Measurements from ENCODE around the gene SCG2.

The SCG2 gene

DNA sequence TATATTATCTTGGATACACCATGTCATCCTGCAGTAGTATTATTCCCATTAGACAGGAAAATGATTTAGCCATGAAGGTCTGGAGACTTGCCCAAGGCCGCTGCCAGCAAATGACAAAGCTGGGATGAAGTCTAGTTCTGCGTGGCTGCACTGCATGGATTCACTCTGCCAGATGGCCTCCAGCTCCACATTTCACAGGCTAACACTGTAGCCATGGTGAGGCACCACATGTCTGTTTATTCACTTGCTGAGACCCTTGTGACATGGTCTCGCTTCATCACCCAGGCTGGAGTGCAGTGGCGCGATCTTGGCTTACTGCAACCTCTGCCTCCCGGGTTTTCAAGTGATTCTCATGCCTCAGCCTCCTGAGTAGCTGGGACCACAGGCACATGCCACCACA, 31.5 kb upstream of the SCG2 start:
- Histone ChIP-seq H3K9ac (ENCODE audit: low read length) (no peak overlapping the region), H3K36me3 (ENCODE audit: control insufficient read depth, insufficient read depth, low read length, severe bottlenecking) (no peaks in the 10 kb centered on the region), H3K4me3 (ENCODE audit: low read length) (no peak overlapping the region), H3K9me3 (ENCODE audit: control insufficient read depth, low read length) (peaks cover 1% of the 10 kb centered on the region), H3K4me1 (ENCODE audit: control insufficient read depth, insufficient read depth, low read length) (no peaks in the 10 kb centered on the region), H3K27me3 (replicated peaks; ENCODE audit: control insufficient read depth, insufficient read depth, low read length) (no peaks in the 10 kb centered on the region)
- DNase-seq (ENCODE audit: low read depth): no peak

DNA sequence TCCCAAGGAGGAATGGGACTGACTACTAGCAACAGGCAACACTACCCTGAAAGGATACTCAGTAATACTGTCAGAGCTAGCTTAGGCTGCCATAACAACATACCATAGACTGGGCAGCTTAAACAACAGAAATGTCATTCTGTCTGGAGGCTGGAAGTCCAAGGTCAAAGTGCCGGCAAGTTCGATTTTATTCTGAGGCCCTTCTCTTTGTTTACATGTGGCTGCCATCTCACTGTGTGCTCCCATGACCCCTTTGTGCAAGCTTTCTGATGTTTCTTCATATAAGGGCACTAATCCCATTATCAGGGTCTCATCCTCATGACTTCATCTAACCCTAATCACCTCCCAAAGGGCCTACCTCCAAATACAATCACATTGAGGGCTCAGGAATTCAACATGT, 30.7 kb upstream of the SCG2 start:
- Histone ChIP-seq H3K4me1 (ENCODE audit: control insufficient read depth, insufficient read depth, low read length) (no peaks in the 10 kb centered on the region), H3K36me3 (ENCODE audit: control insufficient read depth, insufficient read depth, low read length, severe bottlenecking) (no peaks in the 10 kb centered on the region)

GRCh38 chr2:223626716-223627115, 24.6 kb upstream of the SCG2 start:
- Histone ChIP-seq H3K4me1 (ENCODE audit: control insufficient read depth, insufficient read depth, low read length) (no peaks in the 10 kb centered on the region), H3K9me3 (ENCODE audit: control insufficient read depth, low read length) (no peaks in the 10 kb centered on the region), H3K27me3 (replicated peaks; ENCODE audit: control insufficient read depth, insufficient read depth, low read length) (no peaks in the 10 kb centered on the region), H3K4me3 (ENCODE audit: low read length) (no peak overlapping the region), H3K36me3 (ENCODE audit: control insufficient read depth, insufficient read depth, low read length, severe bottlenecking) (no peaks in the 10 kb centered on the region), H3K9ac (ENCODE audit: low read length) (no peak overlapping the region)
- DNase-seq (ENCODE audit: low read depth): peak; percentile 45

More for the DNA sequence above, 30.7 kb upstream of the SCG2 start:
- Histone ChIP-seq H3K9me3 (ENCODE audit: control insufficient read depth, low read length) (no peaks in the 10 kb centered on the region), H3K9ac (ENCODE audit: low read length) (no peak overlapping the region), H3K4me3 (ENCODE audit: low read length) (no peak overlapping the region), H3K27me3 (replicated peaks; ENCODE audit: control insufficient read depth, insufficient read depth, low read length) (no peaks in the 10 kb centered on the region)
- no peak for DNase-seq (ENCODE audit: low read depth)

- H3K4me1 ChIP-seq (ENCODE audit: control insufficient read depth, insufficient read depth, low read length): no peaks in the 10 kb centered on the region
- no peak for DNase-seq (ENCODE audit: low read depth)
- H3K36me3 ChIP-seq (ENCODE audit: control insufficient read depth, insufficient read depth, low read length, severe bottlenecking): no peaks in the 10 kb centered on the region
- H3K9me3 ChIP-seq (ENCODE audit: control insufficient read depth, low read length): no peaks in the 10 kb centered on the region
- no peaks in the 10 kb centered on the region for H3K27me3 ChIP-seq (replicated peaks; ENCODE audit: control insufficient read depth, insufficient read depth, low read length)
- no peak overlapping the region for H3K9ac ChIP-seq (ENCODE audit: low read length)
- no peak overlapping the region for H3K4me3 ChIP-seq (ENCODE audit: low read length)
These were observed 23.5 kb upstream of the SCG2 start for GRCh38 chr2:223625652-223626051.

GRCh38 chr2:223621901-223622300, 19.7 kb upstream of the SCG2 start:
- no peak overlapping the region for H3K9ac ChIP-seq (ENCODE audit: low read length)
- H3K9me3 ChIP-seq (ENCODE audit: control insufficient read depth, low read length): no peaks in the 10 kb centered on the region
- H3K4me3 ChIP-seq (ENCODE audit: low read length): no peak overlapping the region
- DNase-seq (ENCODE audit: low read depth): no peak
- peaks cover 14% of the 10 kb centered on the region for H3K27me3 ChIP-seq (replicated peaks; ENCODE audit: control insufficient read depth, insufficient read depth, low read length)
- no peaks in the 10 kb centered on the region for H3K36me3 ChIP-seq (ENCODE audit: control insufficient read depth, insufficient read depth, low read length, severe bottlenecking)
- no peaks in the 10 kb centered on the region for H3K4me1 ChIP-seq (ENCODE audit: control insufficient read depth, insufficient read depth, low read length)

DNA sequence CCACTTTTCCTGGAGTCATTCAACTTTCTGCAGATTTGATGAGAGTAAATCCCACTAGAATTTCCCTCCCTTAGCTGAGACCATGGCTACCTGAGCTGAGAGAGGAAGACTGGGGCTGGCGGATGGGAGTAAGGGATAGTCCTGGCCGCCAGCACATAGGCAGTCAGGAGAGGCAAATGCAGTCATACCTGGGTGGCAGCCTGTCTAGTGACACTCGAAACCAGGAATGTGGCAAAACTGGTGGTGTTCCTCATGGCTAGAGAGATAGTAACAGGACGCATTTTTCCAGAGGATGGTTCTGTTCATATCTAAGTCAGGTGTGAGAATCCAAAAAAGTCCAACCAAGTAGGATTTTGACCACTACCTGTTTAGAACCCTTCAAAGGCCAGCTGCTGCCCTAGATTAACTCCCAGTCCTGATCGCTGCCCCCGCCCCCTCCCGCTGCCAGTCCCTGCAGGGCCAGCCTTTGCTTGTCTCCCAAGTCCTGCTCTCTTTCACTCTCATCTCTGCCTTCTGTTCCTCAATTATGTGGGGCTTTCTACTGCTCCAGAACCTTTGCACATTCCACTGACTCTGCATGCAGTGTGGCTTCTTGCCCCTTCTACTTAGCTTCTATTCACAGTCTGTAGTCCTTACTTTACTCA, 17.4 kb upstream of the SCG2 start:
- no peak overlapping the region for H3K9ac ChIP-seq (ENCODE audit: low read length)
- DNase-seq (ENCODE audit: low read depth): no peak
- H3K27me3 ChIP-seq (replicated peaks; ENCODE audit: control insufficient read depth, insufficient read depth, low read length): peaks cover 14% of the 10 kb centered on the region
- no peaks in the 10 kb centered on the region for H3K4me1 ChIP-seq (ENCODE audit: control insufficient read depth, insufficient read depth, low read length)
- H3K9me3 ChIP-seq (ENCODE audit: control insufficient read depth, low read length): no peaks in the 10 kb centered on the region
- no peaks in the 10 kb centered on the region for H3K36me3 ChIP-seq (ENCODE audit: control insufficient read depth, insufficient read depth, low read length, severe bottlenecking)
- no peak overlapping the region for H3K4me3 ChIP-seq (ENCODE audit: low read length)

GRCh38 chr2:223618172-223619035, 16.2 kb upstream of the SCG2 start:
- no peaks in the 10 kb centered on the region for H3K36me3 ChIP-seq (ENCODE audit: control insufficient read depth, insufficient read depth, low read length, severe bottlenecking)

DNA sequence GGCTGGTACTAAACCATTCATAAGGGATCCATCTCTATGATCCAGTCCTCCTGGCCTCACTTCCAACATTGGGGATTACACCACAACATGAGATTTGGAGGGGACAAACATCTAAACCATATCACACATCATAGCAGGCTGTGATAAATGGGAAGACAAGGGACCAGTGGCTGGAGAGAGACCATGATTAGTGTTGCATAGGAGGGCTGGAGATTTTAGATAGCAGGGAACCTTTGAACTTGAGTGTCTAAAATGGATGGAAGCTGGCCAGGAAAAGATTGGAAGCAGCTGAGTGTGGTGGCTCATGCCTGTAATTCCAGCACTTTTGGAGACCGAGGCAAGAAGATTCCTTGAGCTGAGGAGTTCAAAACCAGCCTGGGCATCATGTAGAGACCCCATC, 12.4 kb upstream of the SCG2 start:
- Histone ChIP-seq H3K9ac (ENCODE audit: low read length) (no peak overlapping the region), H3K27me3 (replicated peaks; ENCODE audit: control insufficient read depth, insufficient read depth, low read length) (peaks cover 13% of the 10 kb centered on the region), H3K4me1 (ENCODE audit: control insufficient read depth, insufficient read depth, low read length) (peaks cover 13% of the 10 kb centered on the region), H3K36me3 (ENCODE audit: control insufficient read depth, insufficient read depth, low read length, severe bottlenecking) (no peaks in the 10 kb centered on the region), H3K4me3 (ENCODE audit: low read length) (no peak overlapping the region), H3K9me3 (ENCODE audit: control insufficient read depth, low read length) (no peaks in the 10 kb centered on the region)
- DNase-seq (ENCODE audit: low read depth): no peak

More at GRCh38 chr2:223618172-223619035, 16.2 kb upstream of the SCG2 start:
- no peak for DNase-seq (ENCODE audit: low read depth)
- Histone ChIP-seq H3K27me3 (replicated peaks; ENCODE audit: control insufficient read depth, insufficient read depth, low read length) (peaks cover 14% of the 10 kb centered on the region), H3K4me3 (ENCODE audit: low read length) (no peak overlapping the region), H3K4me1 (ENCODE audit: control insufficient read depth, insufficient read depth, low read length) (peaks cover 4% of the 10 kb centered on the region), H3K9ac (ENCODE audit: low read length) (no peak overlapping the region), H3K9me3 (ENCODE audit: control insufficient read depth, low read length) (no peaks in the 10 kb centered on the region)

DNA sequence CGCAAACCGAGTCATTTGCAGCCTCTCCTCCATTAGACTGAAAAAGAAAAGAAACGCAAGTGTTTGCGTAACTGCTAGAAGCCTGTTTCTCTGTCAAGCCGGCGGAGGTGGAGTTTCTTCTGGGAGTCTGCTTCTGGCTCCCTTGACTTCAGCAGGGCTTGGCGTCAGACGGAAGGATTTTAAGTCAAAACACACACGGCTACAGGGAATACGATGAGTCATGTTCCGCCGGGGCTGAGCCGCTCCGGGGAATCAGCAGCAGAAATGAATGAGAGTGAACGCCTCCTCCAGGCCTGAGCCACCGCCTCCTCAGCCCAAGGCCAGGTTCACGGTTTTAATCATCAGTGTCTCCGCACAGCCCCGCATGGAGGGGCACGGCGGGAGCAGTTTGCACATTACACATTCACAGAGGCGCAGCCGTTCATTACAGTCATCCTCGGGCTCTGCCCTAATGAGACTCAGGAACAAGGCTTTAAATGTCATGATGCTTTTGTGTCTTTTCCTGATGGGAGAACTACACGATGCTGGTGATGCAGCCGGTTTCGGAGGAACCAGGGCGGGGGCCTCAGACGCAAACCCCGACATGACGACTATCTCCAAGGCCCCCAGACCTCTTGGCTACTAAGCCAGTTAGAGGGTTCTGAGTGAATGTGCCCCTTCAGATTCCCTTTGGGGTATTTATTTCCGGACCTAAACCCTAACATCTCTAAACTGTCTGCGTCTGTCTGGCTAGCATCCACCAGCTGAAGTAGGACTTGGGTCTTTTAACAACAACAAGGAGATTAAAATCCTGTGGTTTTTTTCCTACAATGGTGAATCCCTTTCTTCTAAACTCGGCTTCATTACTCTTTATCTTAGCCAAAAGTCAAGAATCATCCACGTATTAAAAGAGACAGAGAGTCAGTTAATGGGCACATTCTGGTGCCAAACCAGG, 11.1 kb upstream of the SCG2 start:
- H3K4me3 ChIP-seq (ENCODE audit: low read length): peak overlapping the region; percentile 80
- H3K4me1 ChIP-seq (ENCODE audit: control insufficient read depth, insufficient read depth, low read length): peaks cover 13% of the 10 kb centered on the region
- no peaks in the 10 kb centered on the region for H3K9me3 ChIP-seq (ENCODE audit: control insufficient read depth, low read length)
- DNase-seq (ENCODE audit: low read depth): peak; percentile 99
- no peaks in the 10 kb centered on the region for H3K36me3 ChIP-seq (ENCODE audit: control insufficient read depth, insufficient read depth, low read length, severe bottlenecking)
- peak overlapping the region; percentile 76 for H3K9ac ChIP-seq (ENCODE audit: low read length)
- peaks cover 3% of the 10 kb centered on the region for H3K27me3 ChIP-seq (replicated peaks; ENCODE audit: control insufficient read depth, insufficient read depth, low read length)

GRCh38 chr2:223612501-223612900, 10.3 kb upstream of the SCG2 start:
- H3K36me3 ChIP-seq (ENCODE audit: control insufficient read depth, insufficient read depth, low read length, severe bottlenecking): no peaks in the 10 kb centered on the region
- peak overlapping the region; percentile 76 for H3K9ac ChIP-seq (ENCODE audit: low read length)
- H3K9me3 ChIP-seq (ENCODE audit: control insufficient read depth, low read length): no peaks in the 10 kb centered on the region
- peak overlapping the region; percentile 80 for H3K4me3 ChIP-seq (ENCODE audit: low read length)
- no peak for DNase-seq (ENCODE audit: low read depth)
- peaks cover 13% of the 10 kb centered on the region for H3K4me1 ChIP-seq (ENCODE audit: control insufficient read depth, insufficient read depth, low read length)
- H3K27me3 ChIP-seq (replicated peaks; ENCODE audit: control insufficient read depth, insufficient read depth, low read length): no peaks in the 10 kb centered on the region

- Histone ChIP-seq H3K4me1 (ENCODE audit: control insufficient read depth, insufficient read depth, low read length) (peaks cover 13% of the 10 kb centered on the region), H3K4me3 (ENCODE audit: low read length) (no peak overlapping the region), H3K27me3 (replicated peaks; ENCODE audit: control insufficient read depth, insufficient read depth, low read length) (no peaks in the 10 kb centered on the region), H3K9ac (ENCODE audit: low read length) (no peak overlapping the region), H3K36me3 (ENCODE audit: control insufficient read depth, insufficient read depth, low read length, severe bottlenecking) (no peaks in the 10 kb centered on the region), H3K9me3 (ENCODE audit: control insufficient read depth, low read length) (no peaks in the 10 kb centered on the region)
- no peak for DNase-seq (ENCODE audit: low read depth)
These were observed 8.9 kb upstream of the SCG2 start for GRCh38 chr2:223611061-223611460.

Measured in adipocyte (in vitro differentiated cells).